Testis (tissue), 2 donors: ENCODE results near the gene SERPINE2.

ENCODE experiments used
- POLR2A ChIP-seq: fragments of 450-650 bp; IDR thresholded peaks from one replicate; pipeline ENCODE4 v1.6.1; 2017; ENCODE audit warnings: antibody characterized with exemption, mild to moderate bottlenecking, moderate library complexity
- TF ChIP-seq, protein P1 (sequence below), 3 experiments: fragments of 450-650 bp in 2 of 3; fragments of 200-600 bp in 1 of 3; sonication (generic) in 1 of 3; IDR thresholded peaks; one replicate each; pipeline ENCODE4 v1.5.1; 2016 to 2019; ENCODE audit warnings: antibody characterized with exemption in 3 of 3, mild to moderate bottlenecking in 2 of 3, moderate library complexity in 1 of 3

DNA sequence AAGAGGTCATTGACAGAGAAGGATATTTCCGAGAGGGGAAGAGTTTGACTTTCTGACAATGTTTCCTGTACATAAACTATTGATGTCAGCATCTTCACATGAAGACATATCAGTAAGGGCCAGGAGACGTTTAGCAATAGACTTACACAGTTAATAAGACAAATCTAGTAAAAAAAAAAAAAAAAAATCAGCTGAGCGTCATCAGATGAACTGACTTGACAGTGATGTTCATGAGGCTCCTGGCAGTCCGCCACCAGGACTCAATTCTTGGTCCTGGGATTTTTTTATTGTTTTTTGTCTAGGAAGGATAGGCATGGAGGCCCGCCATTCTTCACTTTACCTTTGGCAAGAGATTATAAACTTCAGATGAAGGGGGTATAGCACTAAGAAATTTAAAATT lies 67.4 kb downstream of the SERPINE2 start:
- TF ChIP-seq, protein P1, sequence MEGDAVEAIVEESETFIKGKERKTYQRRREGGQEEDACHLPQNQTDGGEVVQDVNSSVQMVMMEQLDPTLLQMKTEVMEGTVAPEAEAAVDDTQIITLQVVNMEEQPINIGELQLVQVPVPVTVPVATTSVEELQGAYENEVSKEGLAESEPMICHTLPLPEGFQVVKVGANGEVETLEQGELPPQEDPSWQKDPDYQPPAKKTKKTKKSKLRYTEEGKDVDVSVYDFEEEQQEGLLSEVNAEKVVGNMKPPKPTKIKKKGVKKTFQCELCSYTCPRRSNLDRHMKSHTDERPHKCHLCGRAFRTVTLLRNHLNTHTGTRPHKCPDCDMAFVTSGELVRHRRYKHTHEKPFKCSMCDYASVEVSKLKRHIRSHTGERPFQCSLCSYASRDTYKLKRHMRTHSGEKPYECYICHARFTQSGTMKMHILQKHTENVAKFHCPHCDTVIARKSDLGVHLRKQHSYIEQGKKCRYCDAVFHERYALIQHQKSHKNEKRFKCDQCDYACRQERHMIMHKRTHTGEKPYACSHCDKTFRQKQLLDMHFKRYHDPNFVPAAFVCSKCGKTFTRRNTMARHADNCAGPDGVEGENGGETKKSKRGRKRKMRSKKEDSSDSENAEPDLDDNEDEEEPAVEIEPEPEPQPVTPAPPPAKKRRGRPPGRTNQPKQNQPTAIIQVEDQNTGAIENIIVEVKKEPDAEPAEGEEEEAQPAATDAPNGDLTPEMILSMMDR (IDR thresholded peaks at IDR 0.05): no peak
- TF ChIP-seq POLR2A: no peak
